ENCODE measurements around the gene PKDCC.

The PKDCC gene

GRCh38 chr2:42047488-42048298 is at the start of gene PKDCC:
PKDCC (plus strand) TSS chr2:42048021; CDS start chr2:42048200, 179 bp downstream.
- DNase-seq (ENCODE audit: low read depth) = no peak

- DNase-seq (ENCODE audit: low read depth) = no peak
Measured at GRCh38 chr2:41998186-41999127, 49.4 kb upstream of the PKDCC start.

GRCh38 chr2:41999128-41999480 is 48.7 kb upstream of the PKDCC start:
- DNase-seq (ENCODE audit: low read depth) = no peak

GRCh38 chr2:41999592-42000281 is 48.1 kb upstream of the PKDCC start:
- DNase-seq (ENCODE audit: low read depth) = no peak

- no peak for DNase-seq (ENCODE audit: low read depth)
Measured at GRCh38 chr2:42001711-42002201, 46.1 kb upstream of the PKDCC start.

- no peak for DNase-seq (ENCODE audit: low read depth)
Measured at GRCh38 chr2:42007551-42007950, 40.3 kb upstream of the PKDCC start.

- no peak for DNase-seq (ENCODE audit: low read depth)
Measured at GRCh38 chr2:42008241-42008921, 39.4 kb upstream of the PKDCC start.

GRCh38 chr2:42009657-42010580 is 37.9 kb upstream of the PKDCC start:
- DNase-seq (ENCODE audit: low read depth) = no peak

- DNase-seq (ENCODE audit: low read depth) = no peak
Measured at GRCh38 chr2:42010743-42011298, 37.0 kb upstream of the PKDCC start.

GRCh38 chr2:42012137-42012536 is 35.7 kb upstream of the PKDCC start:
- DNase-seq (ENCODE audit: low read depth) = no peak

GRCh38 chr2:42012651-42013050 is 35.2 kb upstream of the PKDCC start:
- no peak for DNase-seq (ENCODE audit: low read depth)

GRCh38 chr2:42013409-42013808 is 34.4 kb upstream of the PKDCC start:
- DNase-seq (ENCODE audit: low read depth) = no peak

- no peak for DNase-seq (ENCODE audit: low read depth)
Measured at GRCh38 chr2:42021464-42021863, 26.4 kb upstream of the PKDCC start.

- DNase-seq (ENCODE audit: low read depth) = no peak
Measured at GRCh38 chr2:42025151-42025582, 22.7 kb upstream of the PKDCC start.

GRCh38 chr2:42026272-42026671 is 21.5 kb upstream of the PKDCC start:
- no peak for DNase-seq (ENCODE audit: low read depth)

GRCh38 chr2:42028571-42029148 is 19.2 kb upstream of the PKDCC start:
- DNase-seq (ENCODE audit: low read depth) = no peak

GRCh38 chr2:42029171-42029570 is 18.6 kb upstream of the PKDCC start:
- no peak for DNase-seq (ENCODE audit: low read depth)

GRCh38 chr2:42029639-42030199 is 18.1 kb upstream of the PKDCC start:
- DNase-seq (ENCODE audit: low read depth) = no peak

GRCh38 chr2:42030200-42030759 is 17.5 kb upstream of the PKDCC start:
- DNase-seq (ENCODE audit: low read depth) = no peak
